H1 (cell line): ENCODE data around the gene F2RL2. TPM values are rescaled to one million over a fixed set of nuclear protein-coding genes. Genes with fewer than 3 reads are reported as not detected.

Experiments used
- CREB1 ChIP-seq: IDR thresholded peaks from 2 replicates; pipeline ENCODE4 v1.6.1; 2012; ENCODE audit warnings: inconsistent platforms
- SIN3A ChIP-seq, 2 experiments: IDR thresholded peaks in 1 of 2; conservative IDR thresholded peaks in 1 of 2; 2 replicates each; pipeline ENCODE4 v1.6.1; 2011 to 2012; ENCODE audit warnings: low read length in 2 of 2, improper control_type of control experiment in 1 of 2, low read depth in 1 of 2, mild to moderate bottlenecking in 1 of 2
- TAF1 ChIP-seq: IDR thresholded peaks from 2 replicates; pipeline ENCODE4 v1.6.1; 2011; ENCODE audit warnings: mild to moderate bottlenecking, low read depth, low read length
- TBP ChIP-seq: IDR thresholded peaks from 2 replicates; pipeline ENCODE4 v1.6.1; 2011; ENCODE audit warnings: low read depth, low read length, improper control_type of control experiment
- polyA plus RNA-seq, 7 experiments: library from polyadenylated mRNA; depleted of rRNA in 3 of 7; stranded (reverse) in 5 of 7; unstranded in 2 of 7; fragments of >200 nt in 5 of 7; fragments of 200-250 nt in 2 of 7; gene quantifications; 1 replicate in 5 of 7; 2 replicates in 1 of 7; 4 replicates in 1 of 7; pipeline versions ENCODE4 v1.2.1 to v1.2.3, GENCODE V29; 2011 to 2013; ENCODE audit warnings: missing spikeins in 2 of 7, mixed read lengths in 2 of 7
- total RNA-seq: library from RNA; stranded (reverse); fragmentation: NEBNext Ultra II Directional; extraction: Animal tissue kit (Norgen Biotek cat#: 25700); gene quantifications from 2 replicates; pipeline ENCODE4 v1.2.1, GENCODE V29; 2021

Gene F2RL2
- total and polyA plus RNA-seq, 2 of the 8 experiments (the other 6 are each of a cell fraction or from before 2014, with no cell fraction given), result 0.03 to 0.07 TPM

DNA sequence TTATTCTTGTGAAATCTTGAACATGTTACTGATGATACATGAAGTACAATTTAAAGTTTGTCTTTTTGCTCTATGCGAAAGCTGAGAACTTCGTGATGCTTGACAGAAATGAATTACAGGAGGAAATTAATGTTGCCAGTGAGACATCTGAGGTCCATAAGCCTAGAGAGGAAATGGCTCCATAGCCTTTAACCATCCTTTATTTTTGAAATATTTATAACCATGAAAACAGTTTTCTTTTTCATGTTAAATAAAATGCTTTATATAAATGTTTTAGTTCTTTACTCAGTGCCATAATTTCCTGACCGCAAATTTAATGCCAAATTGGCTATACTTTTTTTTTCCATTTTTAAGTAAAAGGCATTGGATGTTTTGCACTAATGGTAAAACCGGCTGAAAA lies 29.1 kb downstream of the F2RL2 start (continued):
- TF ChIP-seq TAF1 (no peak), SIN3A (conservative IDR thresholded peaks at IDR 0.05 in 1 of 2, IDR thresholded peaks at IDR 0.05 in 1 of 2; ENCODE audit: low read depth in 1 of 2, low read length in 2 of 2) (no peak), CREB1 (no peak), TBP (no peak)
- TF ChIP-seq, all 59 proteins: peak for 0
